ENCODE data around the gene RSPH6A.

Gene RSPH6A

DNA sequence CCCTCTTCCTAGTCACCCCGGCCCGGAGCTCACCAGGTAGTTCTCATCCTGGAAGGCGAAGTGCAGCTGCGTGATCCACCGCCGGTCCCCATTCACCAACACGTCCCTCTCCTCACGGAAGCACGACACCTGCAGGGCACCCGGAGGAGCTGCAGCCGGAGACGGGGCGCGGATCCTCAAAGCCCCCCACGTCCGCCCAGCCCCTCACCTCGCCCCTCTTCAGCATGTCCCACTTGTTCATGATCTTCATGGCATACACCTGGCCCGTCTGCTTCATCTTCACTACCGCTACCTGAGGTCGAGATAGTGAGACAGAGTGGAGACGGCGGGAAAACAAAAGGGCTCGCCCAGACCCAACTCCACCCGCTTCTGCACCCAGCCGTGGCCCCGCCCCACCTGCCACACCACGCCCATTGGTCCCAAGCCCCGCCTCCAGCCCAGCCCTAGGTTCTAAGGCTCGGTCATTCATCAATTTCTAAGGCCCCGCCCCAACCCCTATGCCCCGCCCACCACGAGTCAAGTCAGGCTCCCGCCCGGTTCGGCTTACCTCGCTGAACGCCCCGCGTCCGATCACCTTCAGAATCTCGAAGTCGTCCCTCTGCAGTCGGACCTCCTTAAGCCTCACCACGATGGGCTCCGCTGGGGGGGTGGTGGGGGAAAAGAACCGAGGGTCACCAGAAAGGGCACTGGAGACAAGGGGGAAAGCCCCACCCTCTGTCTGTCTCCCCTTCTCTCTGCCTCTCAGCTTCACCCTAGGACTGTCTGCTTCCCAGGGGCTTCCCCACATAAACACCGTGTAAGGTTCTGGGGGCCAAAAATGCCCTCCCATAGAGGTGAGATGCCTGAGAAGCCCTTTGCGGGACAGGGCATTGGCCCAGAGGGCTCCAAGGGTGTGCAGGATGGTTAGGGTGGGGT, 35.6 kb downstream of the RSPH6A start:
- DNase-seq: peak; percentile 89

DNA sequence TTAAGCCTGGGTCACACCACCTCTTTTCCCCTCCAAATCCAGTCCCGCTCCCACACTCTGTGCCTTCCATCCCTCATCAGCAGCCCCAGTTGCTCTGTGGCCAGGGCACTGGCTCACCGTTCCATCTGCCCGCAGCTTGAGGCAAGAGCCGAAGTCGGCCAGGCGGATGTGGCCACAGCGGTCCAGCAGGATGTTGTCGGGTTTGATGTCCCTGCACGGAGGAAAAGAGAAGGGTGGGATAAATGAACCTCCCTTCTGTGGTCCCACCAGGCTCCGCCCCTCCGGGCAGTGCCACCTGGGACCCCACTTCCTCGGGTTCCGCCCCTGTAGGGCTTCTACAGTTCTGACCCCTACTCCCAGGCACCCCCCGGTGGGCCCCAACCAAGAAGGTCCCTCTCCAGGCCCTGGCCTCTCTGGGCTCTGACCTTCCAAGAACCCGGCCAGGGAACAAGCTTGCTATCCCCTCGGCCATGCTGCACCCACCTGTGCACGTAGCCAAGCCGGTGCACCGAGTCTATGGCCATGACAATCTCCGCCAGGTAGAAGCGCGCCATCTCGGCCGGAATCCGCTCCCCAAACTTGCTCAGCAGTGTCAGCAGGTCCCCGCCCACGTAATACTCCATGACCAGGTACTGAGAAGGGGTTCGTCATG, 37.0 kb downstream of the RSPH6A start:
- no peak for DNase-seq

DNA sequence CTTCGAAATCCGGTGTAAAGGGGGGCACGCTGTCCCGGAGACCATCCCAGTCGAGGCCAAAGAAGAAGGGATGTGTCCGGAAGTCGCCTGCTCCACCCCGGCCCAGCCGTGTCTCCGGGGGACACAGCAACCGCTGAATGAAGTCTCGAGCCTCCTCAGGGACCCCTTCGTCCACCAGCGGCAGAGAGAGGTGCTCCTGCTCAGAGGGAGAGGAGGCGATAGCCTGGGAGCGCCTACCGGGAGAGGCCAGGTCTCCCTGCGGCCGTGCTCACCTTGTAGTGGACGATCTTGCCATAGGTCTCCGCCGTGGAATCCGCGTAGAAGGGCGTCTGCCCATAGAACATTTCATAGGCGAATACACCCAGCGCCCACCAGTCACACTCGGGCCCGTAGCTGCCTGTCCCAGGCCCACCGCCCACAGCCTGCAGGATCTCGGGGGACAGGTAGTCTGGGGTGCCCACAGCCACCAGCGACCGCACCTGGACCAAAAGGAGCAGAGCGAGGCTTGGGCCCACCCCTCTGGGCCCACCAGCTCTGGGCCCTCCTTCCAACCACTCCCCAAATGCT, 37.6 kb downstream of the RSPH6A start:
- DNase-seq: no peak

DNA sequence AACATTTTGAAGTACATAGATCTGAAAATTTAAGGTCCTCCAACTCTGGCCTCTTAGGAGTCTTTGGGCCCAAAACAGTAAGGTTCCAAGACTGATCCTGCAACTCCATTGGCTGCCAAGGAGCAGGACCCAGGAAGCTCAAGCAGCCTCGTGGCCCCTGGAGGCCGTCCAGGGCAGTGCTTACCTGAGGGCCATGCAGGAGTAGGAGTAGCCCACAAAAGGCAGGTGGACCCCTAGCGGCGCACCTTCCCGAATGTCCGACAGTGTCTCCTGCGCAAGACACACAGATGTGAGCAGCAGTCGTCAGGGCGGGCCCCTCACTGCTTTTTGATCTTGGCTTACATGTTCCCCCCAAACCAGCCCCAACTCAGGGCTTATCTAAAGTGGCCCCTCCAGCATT, 40.3 kb downstream of the RSPH6A start:
- DNase-seq: no peak

DNA sequence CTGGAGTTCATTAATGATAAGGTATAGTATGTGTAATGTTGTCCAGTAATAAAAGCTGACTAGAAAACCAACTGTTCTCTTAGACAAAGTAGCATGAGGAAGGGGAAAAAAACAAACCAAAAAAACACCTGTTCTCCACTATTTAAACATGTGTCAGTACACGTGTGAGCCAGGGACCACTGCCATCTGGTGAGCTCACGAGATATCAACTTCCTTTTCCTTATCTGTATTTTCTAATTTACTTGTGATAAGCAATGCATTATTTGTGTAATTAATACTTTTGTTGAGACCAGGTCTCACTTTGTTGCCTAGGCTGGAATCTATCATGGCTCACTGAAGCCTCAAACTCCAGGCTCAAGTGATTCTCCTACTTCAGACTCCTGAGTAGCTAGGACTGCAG, 41.7 kb downstream of the RSPH6A start:
- DNase-seq: peak; percentile 16

DNA sequence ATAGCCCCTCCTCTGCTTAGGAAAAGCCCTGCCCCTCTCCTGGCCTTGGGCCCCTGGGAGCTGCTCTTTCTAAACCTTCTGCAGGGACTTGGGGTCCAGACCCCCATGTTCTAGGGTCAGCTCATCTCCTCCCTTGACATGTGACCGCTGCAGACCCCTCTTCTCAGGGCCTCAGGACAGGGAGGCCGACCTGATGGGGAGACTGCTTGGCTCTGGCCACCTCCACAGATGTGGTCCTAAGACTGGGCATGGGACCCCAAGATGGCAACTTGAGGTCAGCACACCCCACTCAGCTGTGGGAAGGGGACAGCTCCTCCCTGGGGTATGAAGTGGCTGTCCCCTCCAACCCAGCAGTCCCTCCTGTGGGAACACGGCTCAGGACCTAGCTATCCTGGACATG, 42.2 kb downstream of the RSPH6A start:
- no peak for DNase-seq

DNA sequence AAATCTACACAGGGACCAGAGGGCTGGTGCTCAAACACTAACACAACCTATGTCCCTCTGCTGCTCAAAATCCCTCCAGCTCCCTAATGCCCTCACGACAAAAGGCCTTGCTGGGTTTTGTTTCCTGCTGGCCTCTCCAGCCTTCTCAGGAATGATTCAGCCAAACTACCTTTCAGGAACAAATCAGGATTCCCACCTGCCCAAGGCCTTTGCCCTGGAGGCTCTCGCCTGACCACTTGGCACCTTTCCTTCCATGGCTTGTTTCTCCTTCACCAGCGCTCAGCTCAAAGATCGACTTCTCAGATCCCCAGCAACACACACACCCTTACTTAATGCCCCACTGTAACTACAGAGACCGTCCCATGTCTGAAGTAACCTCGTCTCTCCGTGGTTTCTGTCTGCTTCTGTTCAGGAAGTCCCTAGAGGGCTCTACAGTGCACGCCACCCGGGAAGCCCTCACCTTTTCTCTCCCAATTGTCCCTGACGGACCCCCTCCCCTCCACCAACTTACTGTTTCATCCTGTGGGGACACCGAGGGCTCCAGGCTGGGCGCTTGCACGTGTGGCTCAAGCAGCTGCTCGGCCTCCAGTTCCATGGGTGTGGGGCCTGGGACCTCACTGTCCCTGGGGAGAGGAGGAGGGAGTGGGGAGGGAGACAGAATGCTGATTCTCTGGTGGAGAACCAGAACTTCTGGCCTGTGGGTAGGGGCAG, 42.8 kb downstream of the RSPH6A start:
- no peak for DNase-seq

DNA sequence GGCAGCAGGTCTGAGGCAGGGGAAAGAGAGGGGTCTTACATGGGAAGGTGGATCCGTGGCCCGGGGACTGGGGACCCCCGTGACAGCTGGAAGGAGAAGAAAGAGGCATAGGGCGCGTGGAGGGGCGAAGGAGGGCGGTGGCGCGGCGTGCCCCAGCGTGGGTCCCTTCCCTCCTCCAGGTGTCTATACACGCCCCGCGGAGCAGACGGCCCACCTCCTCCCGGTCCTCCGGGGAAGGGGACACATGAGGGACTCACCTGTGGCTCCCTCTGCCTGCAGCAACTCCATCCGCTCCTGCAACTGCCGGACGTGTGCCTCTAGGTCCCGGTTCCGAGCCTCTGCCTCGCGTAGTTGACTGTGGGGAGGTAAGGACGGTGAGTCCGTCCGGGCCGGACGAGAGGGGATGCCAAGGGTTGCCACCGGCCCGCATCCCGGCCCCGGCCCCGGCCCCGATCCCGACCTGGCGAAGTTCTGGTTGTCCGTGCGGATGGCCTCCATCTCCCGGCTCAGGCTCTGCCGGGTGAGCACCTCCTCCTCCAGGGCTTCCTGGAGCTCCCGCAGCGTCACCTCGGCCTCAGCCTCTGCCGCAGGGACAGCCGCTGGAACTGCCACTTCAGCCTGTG, 43.7 kb downstream of the RSPH6A start:
- DNase-seq: no peak

DNA sequence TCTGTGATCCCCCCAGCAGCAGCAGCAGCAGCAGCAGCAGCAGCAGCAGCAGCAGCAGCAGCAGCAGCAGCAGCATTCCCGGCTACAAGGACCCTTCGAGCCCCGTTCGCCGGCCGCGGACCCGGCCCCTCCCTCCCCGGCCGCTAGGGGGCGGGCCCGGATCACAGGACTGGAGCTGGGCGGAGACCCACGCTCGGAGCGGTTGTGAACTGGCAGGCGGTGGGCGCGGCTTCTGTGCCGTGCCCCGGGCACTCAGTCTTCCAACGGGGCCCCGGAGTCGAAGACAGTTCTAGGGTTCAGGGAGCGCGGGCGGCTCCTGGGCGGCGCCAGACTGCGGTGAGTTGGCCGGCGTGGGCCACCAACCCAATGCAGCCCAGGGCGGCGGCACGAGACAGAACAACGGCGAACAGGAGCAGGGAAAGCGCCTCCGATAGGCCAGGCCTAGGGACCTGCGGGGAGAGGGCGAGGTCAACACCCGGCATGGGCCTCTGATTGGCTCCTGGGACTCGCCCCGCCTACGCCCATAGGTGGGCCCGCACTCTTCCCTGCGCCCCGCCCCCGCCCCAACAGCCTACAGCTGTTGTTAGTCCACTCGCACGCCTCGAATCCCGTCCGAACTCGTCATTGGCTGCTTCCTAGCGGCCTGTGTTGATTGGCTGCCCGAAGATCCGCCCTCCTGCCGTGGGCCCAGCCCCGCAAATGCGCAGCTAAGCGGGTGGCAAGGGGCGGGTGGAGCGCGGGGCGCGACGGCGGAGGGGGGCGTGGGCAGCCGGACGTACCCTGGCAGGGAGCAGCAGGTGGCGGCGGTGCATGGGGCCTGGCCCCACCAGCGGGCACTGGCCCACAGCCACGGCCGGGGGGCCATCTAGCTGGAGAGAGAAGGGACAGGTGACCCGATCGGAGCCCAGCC, 44.7 kb downstream of the RSPH6A start:
- peak; percentile 99 for DNase-seq

DNA sequence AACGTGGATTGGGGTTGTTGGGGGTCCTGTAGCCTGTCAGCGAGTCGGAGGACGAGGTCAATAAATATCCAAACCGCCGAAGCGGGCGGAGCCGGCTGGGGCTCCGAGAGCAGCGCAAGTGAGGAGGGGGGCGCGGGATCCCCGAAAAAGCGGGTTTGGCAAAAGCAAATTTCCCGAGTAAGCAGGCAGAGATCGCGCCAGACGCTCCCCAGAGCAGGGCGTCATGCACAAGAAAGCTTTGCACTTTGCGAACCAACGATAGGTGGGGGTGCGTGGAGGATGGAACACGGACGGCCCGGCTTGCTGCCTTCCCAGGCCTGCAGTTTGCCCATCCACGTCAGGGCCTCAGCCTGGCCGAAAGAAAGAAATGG, 45.3 kb downstream of the RSPH6A start:
- peak; percentile 62 for DNase-seq

DNA sequence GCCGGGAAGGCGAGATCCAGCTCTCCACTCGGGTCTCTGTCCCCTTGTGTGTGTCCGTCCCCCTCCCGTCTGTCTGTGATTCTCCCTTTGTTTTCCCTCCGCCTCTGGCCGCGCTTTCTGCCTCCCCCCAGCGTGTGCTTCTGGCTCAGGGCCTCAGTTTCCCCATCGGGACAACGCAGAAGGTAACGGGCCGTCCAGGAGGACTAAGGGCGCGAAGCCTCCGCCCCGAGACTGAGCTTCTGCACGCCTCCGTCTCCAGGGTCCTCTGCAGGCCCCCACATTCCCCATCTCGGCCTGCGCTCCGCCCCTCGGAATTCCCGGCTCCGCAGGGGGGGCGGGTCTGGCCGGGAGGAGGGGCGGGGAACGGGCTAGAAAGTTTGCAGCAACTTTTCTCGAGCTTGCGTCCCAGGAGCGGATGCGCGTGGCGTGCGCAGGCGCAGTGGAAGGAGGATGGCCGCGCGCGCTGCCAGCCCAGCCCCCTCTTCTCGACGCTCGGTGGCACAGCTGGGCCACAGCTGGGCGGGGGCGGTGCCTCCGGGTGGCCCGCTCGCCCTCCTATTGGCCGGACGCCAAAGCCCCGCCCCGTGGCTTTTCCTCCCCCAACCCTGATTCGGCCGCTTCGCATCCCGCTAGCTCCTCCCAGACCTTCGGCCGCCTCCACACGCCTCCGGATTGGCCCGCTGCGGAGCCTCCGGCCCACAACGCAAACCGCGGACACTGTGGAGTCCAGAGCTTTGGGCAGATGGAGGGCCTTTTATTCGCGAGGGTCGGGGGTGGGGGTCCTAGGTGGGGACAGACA, 45.9 kb downstream of the RSPH6A start, which contains the start of gene SIX5:
Gene SIX5, minus strand, starts transcription at position 269 of the 799 bp plus-strand sequence. CDS start 408 bp downstream, outside the sequence.
- DNase-seq: peak; percentile 97

DNA sequence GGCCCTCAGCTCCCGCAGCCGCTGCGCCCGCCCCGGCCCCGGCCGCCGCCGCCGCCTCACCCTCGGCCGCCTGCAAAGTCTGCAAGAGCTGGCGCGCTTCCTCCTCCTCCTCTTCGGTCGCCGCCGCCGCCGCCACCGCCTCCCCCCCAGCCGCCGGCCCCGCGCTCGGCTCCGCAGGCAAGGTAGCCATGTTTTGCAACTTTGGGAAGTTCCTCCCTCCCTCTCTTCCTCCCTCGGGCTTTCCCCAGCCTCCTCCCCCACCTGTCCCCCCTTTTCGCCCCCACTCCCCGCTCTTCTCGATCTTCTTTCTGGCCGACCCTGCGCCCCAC, 46.5 kb downstream of the RSPH6A start:
- peak; percentile 58 for DNase-seq

DNA sequence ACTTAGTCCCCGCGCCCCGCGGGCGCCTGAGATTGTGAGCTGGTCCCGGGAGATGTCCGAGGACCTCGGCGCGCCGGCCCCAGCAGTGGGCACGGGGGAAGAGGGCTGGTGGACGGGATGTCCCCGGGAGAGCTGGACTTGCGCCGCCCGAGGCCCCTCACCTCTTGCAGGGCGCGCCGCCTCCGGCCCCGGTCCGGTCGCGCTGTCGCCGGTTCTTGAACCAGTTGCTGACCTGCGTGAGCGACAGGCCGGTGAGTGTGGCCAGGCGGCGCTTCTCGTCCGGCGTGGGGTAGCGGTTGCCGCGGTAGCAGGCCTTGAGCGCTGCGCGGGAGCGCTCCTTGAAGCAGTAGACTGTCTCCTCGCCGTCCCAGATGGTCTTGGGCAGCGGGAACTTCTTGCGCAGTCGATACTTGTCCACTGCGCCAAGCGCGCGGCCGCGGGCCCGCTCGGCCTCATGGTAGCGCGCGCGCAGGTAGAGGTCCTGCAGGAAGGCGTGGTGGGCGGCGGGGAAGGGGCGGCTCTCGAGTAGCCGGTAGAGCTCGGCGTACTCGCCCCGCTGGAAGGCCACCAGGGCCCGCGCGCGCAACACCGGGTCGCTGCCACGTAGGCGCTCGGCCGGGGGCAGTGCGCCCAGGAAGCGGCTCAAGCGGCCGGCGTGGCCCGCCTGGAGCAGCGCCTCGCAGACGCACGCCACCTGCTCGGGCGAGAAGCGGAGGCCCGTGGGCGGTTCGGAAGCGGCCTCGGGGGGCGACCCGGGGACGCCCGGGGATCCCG, 47.0 kb downstream of the RSPH6A start:
- peak; percentile 66 for DNase-seq

DNA sequence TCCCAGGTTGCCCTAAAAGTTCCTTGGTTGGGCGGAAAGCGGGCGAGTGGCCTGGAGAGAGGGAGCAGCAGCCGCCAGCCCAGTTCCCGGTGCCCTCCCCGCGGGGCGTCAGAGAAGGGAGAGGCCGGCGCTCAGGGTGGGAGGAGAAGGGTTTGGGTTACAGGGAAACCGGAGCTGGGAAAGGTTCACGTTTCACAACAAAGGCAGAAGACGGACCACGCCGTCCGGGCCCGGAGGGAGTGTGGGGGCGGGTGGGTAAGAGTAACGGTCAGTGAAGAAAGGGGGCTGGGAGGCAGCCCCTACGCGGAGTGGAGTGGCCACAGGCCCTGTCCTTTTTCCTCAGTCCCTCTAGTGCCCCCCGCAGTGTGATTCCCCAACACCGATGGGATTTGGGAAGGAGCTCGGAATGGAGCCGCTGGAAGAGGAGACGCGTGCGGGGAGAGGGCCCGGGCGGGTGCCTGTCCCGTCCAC, 47.7 kb downstream of the RSPH6A start:
- peak; percentile 46 for DNase-seq

DNA sequence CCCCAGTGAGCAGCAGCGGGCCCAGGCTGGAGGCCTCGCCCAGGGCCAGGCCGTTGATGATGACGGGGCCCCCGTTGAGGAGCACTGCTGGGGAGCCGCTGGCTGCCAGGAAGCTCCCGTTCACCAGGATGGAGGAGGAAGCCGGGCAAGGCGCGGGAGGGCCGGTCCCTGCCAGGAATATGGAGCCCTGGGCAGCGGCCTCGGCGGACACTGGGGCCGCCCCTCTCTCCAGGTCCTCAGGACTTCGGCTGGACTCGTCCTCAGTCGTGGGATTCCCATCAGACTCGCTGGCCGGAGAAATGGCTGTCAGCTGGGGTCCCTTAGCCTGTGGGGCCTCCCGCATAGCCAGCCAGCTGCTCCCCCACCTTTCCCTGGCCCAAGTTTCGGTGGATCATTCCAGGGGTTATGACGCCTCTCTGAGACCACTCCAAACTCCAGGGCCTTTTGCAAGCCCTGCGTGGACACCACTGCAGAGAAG, 48.2 kb downstream of the RSPH6A start:
- no peak for DNase-seq

DNA sequence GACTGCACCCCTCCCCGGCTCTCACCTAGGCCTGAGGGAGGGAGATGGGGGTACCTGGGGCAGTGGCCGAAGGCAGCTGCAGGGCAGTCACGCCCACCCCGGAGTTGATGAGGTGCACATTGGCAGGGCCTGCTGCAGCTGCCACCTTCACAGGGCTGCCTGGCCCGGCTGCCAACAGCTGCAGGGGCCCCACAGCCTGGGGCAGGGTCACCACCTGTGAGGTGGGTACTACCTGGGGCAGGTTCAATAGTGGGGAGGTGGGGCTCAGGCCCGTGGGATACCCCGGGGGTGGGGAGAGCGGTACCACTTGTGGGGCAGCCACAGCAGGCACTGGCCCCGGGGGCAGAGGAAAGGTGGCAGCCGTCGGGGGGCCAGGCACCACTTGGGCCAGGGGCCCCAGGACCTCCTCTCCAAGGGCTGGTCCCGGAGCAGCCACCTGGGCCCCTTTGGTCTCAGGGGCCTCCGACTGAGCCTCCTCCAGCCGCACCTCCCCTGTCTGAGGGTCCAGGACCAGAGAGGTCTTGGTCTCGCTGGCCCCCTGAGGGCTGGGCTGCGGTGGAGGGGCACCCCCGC, 48.7 kb downstream of the RSPH6A start:
- no peak for DNase-seq

DNA sequence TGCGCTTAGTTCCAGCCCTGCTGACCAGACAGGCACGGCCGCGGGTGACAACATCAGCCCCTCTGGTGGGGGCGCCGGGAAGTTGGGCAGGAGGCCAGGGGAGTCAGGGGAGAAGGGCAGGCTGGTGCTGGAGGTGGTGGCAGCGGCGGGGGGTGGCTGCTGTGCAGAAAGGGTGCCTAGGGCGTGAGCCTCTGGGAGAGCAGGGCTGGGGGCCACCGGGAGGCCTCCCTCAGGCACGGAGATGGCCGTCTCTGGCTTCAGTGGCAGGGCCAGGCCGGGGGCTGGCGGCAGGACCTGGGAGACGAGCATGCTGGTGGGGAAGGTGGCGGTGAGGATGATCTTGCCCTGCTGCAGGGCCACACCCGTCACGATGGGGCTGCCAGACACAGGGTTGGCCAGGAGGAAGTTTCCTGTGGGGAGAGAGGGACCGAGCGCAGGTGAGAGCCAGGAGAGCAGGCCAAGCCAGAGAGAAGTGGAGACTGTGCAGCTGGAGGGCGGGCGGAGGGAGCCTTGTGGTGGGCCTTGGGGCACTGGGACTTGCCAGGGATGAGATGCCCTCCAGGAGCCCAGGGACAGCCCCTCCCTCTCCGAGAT, 49.3 kb downstream of the RSPH6A start:
- no peak for DNase-seq

DNA sequence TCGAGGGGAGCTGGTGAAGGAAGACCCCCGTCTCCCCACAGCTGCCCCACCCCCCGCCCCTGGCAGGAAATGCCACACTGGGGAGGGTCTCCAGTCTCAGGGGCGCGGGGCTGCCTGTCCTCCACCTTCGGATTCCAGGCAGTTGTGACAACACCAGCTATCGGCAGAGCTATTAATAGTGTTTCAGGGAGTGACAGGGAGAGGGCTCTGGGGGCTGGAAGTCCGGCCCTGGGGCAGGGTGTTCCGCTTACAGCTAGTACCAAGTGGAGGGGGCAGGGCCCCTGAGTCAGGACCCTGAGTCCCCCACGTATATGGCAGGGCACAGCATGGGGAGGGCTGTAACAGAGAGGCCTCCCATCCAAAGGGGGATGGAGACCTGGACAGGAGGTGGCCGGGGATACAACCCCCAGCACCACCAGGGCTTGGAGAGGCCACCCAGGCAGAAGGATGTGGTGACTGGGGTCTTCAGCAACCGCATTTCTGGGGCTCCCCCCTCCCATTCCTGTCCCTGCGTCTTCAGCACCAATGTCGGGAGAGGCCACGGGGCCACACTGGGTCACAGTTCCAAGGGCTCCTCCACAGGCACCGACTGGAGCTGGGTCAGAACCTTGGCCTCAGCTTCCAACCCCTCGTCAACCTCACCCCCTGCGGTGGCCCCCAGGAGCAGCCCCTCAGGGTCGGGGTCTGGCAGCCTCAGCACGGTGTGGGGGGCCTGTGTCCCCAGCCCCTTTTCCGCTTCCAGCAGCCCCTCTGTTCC, 50.0 kb downstream of the RSPH6A start:
- DNase-seq: no peak

Measured in NCI-H146 (cell line).